HepG2 (cell line): ENCODE measurements around the gene PLIN1.

ENCODE experiments used
- AHR ChIP-seq: IDR thresholded peaks from 2 replicates; pipeline ENCODE4 v1.6.1; 2018; ENCODE audit warnings: missing genetic modification reagents, missing compliant biosample characterization
- FOSL1 ChIP-seq: sonication (generic); formaldehyde crosslinking; IDR thresholded peaks from 2 replicates; pipeline ENCODE4 v1.9.0; 2021; ENCODE audit warnings: missing genetic modification reagents, borderline replicate concordance
- GLI4 ChIP-seq: sonication (generic); formaldehyde crosslinking; IDR thresholded peaks from 2 replicates; pipeline ENCODE4 v1.5.1; 2020; ENCODE audit warnings: missing genetic modification reagents, mild to moderate bottlenecking, moderate library complexity, borderline replicate concordance
- IRF1 ChIP-seq: sonication (generic); formaldehyde crosslinking; IDR thresholded peaks from 2 replicates; pipeline ENCODE4 v1.4.0; 2020; ENCODE audit warnings: low read depth, mild to moderate bottlenecking, missing genetic modification reagents
- POLR2AphosphoS5 ChIP-seq: IDR thresholded peaks from 2 replicates; pipeline ENCODE4 v1.6.1; 2012; ENCODE audit warnings: low read depth, low read length
- RAD21 ChIP-seq: fragments of 450-650 bp; formaldehyde crosslinking; IDR thresholded peaks from 2 replicates; pipeline ENCODE4 v1.5.0; 2020; ENCODE audit warnings: mild to moderate bottlenecking
- RXRA ChIP-seq: sonication (generic); formaldehyde crosslinking; IDR thresholded peaks from 2 replicates; pipeline ENCODE4 v1.5.1; 2020; ENCODE audit warnings: missing genetic modification reagents
- ZNF547 ChIP-seq: sonication (generic); formaldehyde crosslinking; IDR thresholded peaks from 2 replicates; pipeline ENCODE4 v1.5.1; 2020; ENCODE audit warnings: mild to moderate bottlenecking, missing genetic modification reagents

- TF ChIP-seq ZNF547 = peak; percentile 77
- no peak for TF ChIP-seq AHR (CRISPR knock-in tag)
- 0 out of 2 replicates have a peak, but pooled peaks have one; percentile 27 for TF ChIP-seq POLR2AphosphoS5
- no peak for TF ChIP-seq IRF1 (CRISPR knock-in tag)
- TF ChIP-seq FOSL1 (CRISPR knock-in tag) = no peak
- no peak for TF ChIP-seq RXRA (CRISPR knock-in tag)
- TF ChIP-seq GLI4 (CRISPR knock-in tag) = no peak
- no peak; the same call in 1 of the 2 replicates for TF ChIP-seq RAD21 (CRISPR knock-in tag)
These were observed 24.0 kb downstream of the PLIN1 start, which contains the start of gene KIF7 for GRCh38 chr15:89654847-89655805.
